ENCODE data around the gene MLLT1.

MLLT1 gene

GRCh38 chr19:6241056-6241455, 38.7 kb downstream of the MLLT1 start:
- H2AFZ ChIP-seq (ENCODE audit: low read depth, low read length) = no peak overlapping the region
- no peak for TF ChIP-seq EZH2phosphoT487 (IDR thresholded peaks at IDR 0.05; ENCODE audit: low read depth)
- no peak for TF ChIP-seq CTCF (IDR thresholded peaks at IDR 0.05; ENCODE audit: low read depth, low read length)
- H3K36me3 ChIP-seq (replicated peaks; ENCODE audit: low read depth, low read length) = peaks cover 10% of the 10 kb centered on the region
- peaks cover 17% of the 10 kb centered on the region for H3K4me1 ChIP-seq (ENCODE audit: low read length)
- H4K20me1 ChIP-seq (ENCODE audit: insufficient read depth, low read length) = peaks cover 63% of the 10 kb centered on the region
- H3K27me3 ChIP-seq (ENCODE audit: low read depth, low read length) = no peaks in the 10 kb centered on the region
- H3K79me2 ChIP-seq (ENCODE audit: low read length) = peaks cover 99% of the 10 kb centered on the region
- H3K9ac ChIP-seq (ENCODE audit: low read length) = no peak overlapping the region
- H3K27ac ChIP-seq (ENCODE audit: low read length) = no peak overlapping the region
- no peaks in the 10 kb centered on the region for H3K9me3 ChIP-seq (ENCODE audit: insufficient read depth, low read length)
- no peak overlapping the region for H3K4me2 ChIP-seq (ENCODE audit: low read length)
- H3K4me3 ChIP-seq (ENCODE audit: low read length) = no peak overlapping the region

GRCh38 chr19:6239871-6240676, 39.7 kb downstream of the MLLT1 start:
- no peak overlapping the region for H3K4me2 ChIP-seq (ENCODE audit: low read length)
- peaks cover 73% of the 10 kb centered on the region for H4K20me1 ChIP-seq (ENCODE audit: insufficient read depth, low read length)
- H3K9me3 ChIP-seq (ENCODE audit: insufficient read depth, low read length) = no peaks in the 10 kb centered on the region
- TF ChIP-seq EZH2phosphoT487 (IDR thresholded peaks at IDR 0.05; ENCODE audit: low read depth) (no peak), CTCF (IDR thresholded peaks at IDR 0.05; ENCODE audit: low read depth, low read length) (no peak)
- H3K4me1 ChIP-seq (ENCODE audit: low read length) = peaks cover 16% of the 10 kb centered on the region
- peaks cover 100% of the 10 kb centered on the region for H3K79me2 ChIP-seq (ENCODE audit: low read length)
- peaks cover 9% of the 10 kb centered on the region for H3K36me3 ChIP-seq (replicated peaks; ENCODE audit: low read depth, low read length)
- H2AFZ ChIP-seq (ENCODE audit: low read depth, low read length) = no peak overlapping the region
- H3K9ac ChIP-seq (ENCODE audit: low read length) = no peak overlapping the region
- no peaks in the 10 kb centered on the region for H3K27me3 ChIP-seq (ENCODE audit: low read depth, low read length)
- no peak overlapping the region for H3K4me3 ChIP-seq (ENCODE audit: low read length)
- H3K27ac ChIP-seq (ENCODE audit: low read length) = no peak overlapping the region

GRCh38 chr19:6239401-6239844, 40.4 kb downstream of the MLLT1 start:
- no peak overlapping the region for H3K27ac ChIP-seq (ENCODE audit: low read length)
- H3K79me2 ChIP-seq (ENCODE audit: low read length) = peaks cover 100% of the 10 kb centered on the region

More at GRCh38 chr19:6239401-6239844, 40.4 kb downstream of the MLLT1 start:
- Histone ChIP-seq H3K4me1 (ENCODE audit: low read length) (peaks cover 12% of the 10 kb centered on the region), H2AFZ (ENCODE audit: low read depth, low read length) (no peak overlapping the region), H3K27me3 (ENCODE audit: low read depth, low read length) (no peaks in the 10 kb centered on the region), H4K20me1 (ENCODE audit: insufficient read depth, low read length) (peaks cover 78% of the 10 kb centered on the region), H3K9ac (ENCODE audit: low read length) (no peak overlapping the region), H3K9me3 (ENCODE audit: insufficient read depth, low read length) (no peaks in the 10 kb centered on the region), H3K36me3 (replicated peaks; ENCODE audit: low read depth, low read length) (peaks cover 11% of the 10 kb centered on the region), H3K4me2 (ENCODE audit: low read length) (no peak overlapping the region), H3K4me3 (ENCODE audit: low read length) (no peak overlapping the region)
- TF ChIP-seq CTCF (IDR thresholded peaks at IDR 0.05; ENCODE audit: low read depth, low read length) (no peak), EZH2phosphoT487 (IDR thresholded peaks at IDR 0.05; ENCODE audit: low read depth) (no peak)
